K562 (cell line): ENCODE measurements around the gene FADS1.

Experiments
- GTF3C2 ChIP-seq: IDR thresholded peaks from 3 replicates; pipeline ENCODE4 v1.6.1; 2011; ENCODE audit warnings: borderline replicate concordance, mild to moderate bottlenecking, moderate library complexity; ENCODE audit not compliant: insufficient read length; ENCODE audit errors: extremely low read depth
- NFRKB ChIP-seq: fragments of 450-650 bp; IDR thresholded peaks from 2 replicates; pipeline ENCODE4 v1.6.1; 2016; ENCODE audit warnings: low read depth
- ZNF408 ChIP-seq: fragments of 250-450 bp; sonication (Bioruptor Pico); IDR thresholded peaks from 2 replicates; pipeline ENCODE4 v1.4.0; 2020; ENCODE audit warnings: low read depth, mild to moderate bottlenecking, moderate library complexity

- TF ChIP-seq ZNF408 (CRISPR knock-in tag) (no peak), GTF3C2 (no peak), NFRKB (no peak)
Measured at GRCh38 chr11:61766353-61766841, 50.4 kb downstream of the FADS1 start.
